CD4-positive, alpha-beta T cell treated with Interferon alpha-2 for 1 hour (primary cell): ENCODE data around the gene ACVR2B.

Experiments
- DNase-seq, 2 donors: peaks; one replicate each; pipeline ENCODE4 v3.0.0-alpha.2; 2020 to 2022

ACVR2B gene

DNA sequence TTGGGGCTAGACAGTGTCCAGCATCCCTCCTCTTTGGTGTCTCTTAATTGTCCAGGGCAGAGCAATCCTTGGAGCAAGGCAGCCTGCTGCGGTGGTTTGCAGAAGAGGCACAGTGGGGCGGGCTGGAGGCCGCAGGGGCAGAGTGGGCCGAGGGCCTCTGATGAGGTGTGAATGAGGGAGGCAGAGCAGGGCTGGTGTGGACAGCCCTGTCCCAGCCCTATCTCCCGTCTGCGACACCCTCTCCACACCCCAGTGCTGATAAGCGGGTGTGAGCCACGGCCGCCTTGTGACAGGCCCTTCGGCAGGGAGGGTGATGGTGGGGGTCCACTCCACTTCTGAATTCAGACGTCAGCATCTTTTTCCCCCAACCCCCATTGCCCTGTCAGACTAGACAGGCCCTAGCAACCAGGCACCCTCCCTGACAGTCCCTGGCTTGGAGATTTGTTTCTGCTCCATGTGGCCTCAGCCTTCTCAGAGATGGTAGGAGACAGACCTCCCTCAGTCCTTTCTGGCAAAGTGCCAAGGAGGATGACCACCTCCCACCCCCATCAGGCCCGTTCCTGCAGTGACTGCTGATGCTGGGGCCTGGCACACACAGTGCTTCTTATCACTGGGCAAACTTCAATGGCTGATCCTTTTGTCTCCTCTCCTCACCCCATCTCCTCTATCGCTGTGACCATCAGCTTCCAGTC, 79.7 kb downstream of the ACVR2B start:
- no peak for DNase-seq

DNA sequence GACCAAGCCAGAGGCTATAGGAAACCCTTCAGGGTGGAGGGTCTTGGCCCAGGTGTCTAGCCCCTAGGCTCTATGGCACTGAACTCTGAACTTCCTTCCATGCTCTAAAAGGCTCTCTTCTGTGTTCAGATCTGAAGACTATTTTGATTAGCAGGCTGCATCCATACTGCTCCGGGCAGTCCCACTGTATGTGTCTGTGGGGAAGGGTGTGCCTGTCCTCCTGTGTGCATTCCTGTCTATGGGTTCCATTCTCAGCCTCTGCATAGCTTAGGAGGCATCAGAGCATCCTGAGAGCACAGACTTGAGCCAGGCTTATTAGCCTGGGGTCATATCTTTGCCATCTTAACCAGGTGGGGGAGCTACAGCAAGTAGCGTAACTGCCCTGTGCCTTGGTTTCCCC, 80.5 kb downstream of the ACVR2B start:
- no peak for DNase-seq

DNA sequence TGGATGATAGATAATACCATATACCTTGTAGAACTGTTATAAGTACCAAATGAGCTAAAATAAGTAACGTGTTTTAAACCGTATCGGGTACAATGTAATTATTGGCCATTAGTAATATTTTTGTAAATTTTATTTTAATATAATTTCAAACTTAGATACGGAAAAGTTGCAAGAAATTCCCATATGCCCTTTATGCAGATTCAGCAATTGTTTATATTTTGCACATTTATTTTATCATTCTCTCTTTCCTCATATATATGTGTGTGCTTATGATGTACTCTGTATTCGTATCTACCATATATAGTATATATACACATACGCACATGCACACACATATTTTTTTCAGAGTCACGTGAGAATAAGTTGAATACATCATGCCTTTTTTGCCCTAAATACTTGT, 80.9 kb downstream of the ACVR2B start:
- DNase-seq: no peak

DNA sequence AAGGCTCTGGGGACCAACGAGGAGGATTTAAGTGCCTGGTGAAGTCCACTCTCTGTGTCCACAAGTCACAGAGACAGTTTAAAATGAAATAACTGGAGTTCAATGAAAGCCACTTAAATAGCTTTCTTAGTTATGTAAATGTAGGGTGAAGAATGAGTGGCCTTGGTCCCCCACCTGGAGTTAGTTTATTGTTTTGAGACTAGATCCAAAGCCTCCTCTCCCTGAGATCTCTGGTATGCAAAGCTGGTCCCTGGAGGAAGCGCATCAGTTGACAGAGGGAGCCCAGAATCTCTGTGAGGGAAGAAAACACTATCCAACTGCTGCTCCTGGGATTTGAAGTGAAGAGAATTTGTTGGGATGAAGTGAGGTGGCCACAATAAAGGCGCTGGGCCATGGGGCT, 83.0 kb downstream of the ACVR2B start:
- no peak for DNase-seq

DNA sequence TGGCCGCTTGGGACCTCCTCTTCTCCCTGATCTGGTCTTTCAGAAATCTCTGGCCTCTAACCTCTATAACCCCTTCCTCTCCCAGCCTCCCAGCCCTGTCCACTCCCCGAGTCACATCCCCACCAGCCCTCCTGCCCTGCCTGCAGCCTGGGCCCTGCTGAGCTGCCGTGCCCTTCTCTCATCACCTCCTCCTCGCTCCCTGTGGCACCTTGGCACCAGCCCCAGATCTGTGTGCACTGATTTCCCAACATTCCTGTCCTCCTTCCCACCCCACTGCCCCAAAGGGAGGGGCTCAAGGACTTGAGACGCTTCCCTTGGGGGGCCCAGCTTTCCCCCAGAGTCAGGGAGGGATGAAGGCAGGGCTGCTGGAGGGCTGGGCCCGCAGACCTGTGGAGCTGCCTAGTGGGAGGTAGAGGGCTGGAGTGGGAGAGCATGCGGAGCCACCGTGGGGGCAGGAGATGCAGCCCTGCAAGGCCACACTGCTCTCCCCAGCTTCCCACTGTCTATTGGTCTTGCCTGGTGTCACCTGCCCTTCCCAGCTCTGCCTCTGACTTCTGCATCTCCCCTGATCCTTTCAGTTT, 85.2 kb downstream of the ACVR2B start:
- no peak for DNase-seq

DNA sequence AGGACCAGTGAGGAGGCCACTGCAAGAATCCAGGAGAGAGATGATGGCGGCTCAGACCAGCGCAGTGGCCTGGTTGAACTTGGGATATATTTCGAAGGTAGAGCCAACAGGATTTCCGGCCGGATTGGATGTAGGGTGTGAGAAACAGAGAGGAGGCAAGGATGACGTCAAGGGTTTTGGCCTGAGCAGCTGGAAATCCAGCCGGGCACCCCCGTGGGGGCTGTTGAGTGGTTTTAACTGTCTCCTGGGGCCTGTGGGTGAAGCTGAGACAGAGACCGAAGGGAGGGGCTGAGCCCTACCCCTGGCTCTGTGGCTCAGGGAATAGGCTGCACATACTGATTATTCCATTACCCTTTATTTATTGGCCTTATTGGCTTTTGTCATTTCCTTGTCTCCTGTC, 88.1 kb downstream of the ACVR2B start:
- no peak for DNase-seq
